ENCODE data around the gene NFILZ.

GRCh38 chr19:8605514-8605913, 24.9 kb upstream of the NFILZ start:
- TF ChIP-seq SRF (IDR thresholded peaks at IDR 0.05; ENCODE audit: low read depth) (no peak), FOSL1 (IDR thresholded peaks at IDR 0.05; ENCODE audit: low read depth) (no peak), CTCF (IDR thresholded peaks at IDR 0.05 in 2 of 3, conservative IDR thresholded peaks at IDR 0.05 in 1 of 3; ENCODE audit: borderline replicate concordance in 1 of 3, insufficient read depth in 1 of 3, low read depth in 2 of 3, low read length in 2 of 3) (no peak), POLR2AphosphoS5 (IDR thresholded peaks at IDR 0.05; ENCODE audit: low read depth, low read length) (no peak), ZFX (IDR thresholded peaks at IDR 0.05) (no peak), ZBTB33 (IDR thresholded peaks at IDR 0.05; ENCODE audit: extremely low read depth, insufficient replicate concordance, low read length) (no peak), POLR2A (IDR thresholded peaks at IDR 0.05; ENCODE audit: borderline replicate concordance, extremely low read depth, insufficient read depth, insufficient read length) (no peak), YY1 (IDR thresholded peaks at IDR 0.05; ENCODE audit: extremely low read depth, insufficient replicate concordance, low read depth, low read length) (no peak), REST (IDR thresholded peaks at IDR 0.05; ENCODE audit: low read depth) (no peak), ZNF274 (IDR thresholded peaks at IDR 0.05; ENCODE audit: low read depth, low read length) (no peak), ELF1 (IDR thresholded peaks at IDR 0.05; ENCODE audit: borderline replicate concordance, low read depth) (no peak), EGR1 (IDR thresholded peaks at IDR 0.05; ENCODE audit: low read depth) (no peak), CEBPB (IDR thresholded peaks at IDR 0.05; ENCODE audit: low read depth) (no peak)

Measured in HCT116 (cell line).